Measurements from ENCODE around the gene ZNF528.

DNA sequence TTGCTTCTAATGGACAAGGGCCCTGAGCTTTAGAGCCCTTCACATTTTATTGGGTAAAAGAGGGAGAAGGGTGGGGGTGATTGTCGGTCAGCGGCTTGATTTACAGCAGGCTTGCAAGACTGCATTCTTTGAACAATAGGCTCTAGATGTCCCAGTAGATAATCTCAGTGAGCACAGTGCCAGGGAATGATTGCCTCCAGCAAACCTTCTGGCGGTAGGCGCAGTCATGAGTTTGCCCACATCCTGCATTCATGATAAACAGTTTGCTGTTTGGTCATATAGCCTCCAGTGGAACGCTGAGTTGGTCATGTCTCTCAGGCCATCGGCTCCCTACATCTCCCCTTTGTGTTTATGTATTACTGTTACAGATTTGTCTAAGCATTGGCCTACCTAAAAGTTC lies 12.6 kb downstream of the ZNF528 start:
- TF ChIP-seq EZH2 (optimal IDR thresholded peaks at IDR 0.05; ENCODE audit: low read depth, low read length) (no peak), EZH2phosphoT487 (IDR thresholded peaks at IDR 0.05; ENCODE audit: low read length) (no peak)
- TF ChIP-seq, protein P1, sequence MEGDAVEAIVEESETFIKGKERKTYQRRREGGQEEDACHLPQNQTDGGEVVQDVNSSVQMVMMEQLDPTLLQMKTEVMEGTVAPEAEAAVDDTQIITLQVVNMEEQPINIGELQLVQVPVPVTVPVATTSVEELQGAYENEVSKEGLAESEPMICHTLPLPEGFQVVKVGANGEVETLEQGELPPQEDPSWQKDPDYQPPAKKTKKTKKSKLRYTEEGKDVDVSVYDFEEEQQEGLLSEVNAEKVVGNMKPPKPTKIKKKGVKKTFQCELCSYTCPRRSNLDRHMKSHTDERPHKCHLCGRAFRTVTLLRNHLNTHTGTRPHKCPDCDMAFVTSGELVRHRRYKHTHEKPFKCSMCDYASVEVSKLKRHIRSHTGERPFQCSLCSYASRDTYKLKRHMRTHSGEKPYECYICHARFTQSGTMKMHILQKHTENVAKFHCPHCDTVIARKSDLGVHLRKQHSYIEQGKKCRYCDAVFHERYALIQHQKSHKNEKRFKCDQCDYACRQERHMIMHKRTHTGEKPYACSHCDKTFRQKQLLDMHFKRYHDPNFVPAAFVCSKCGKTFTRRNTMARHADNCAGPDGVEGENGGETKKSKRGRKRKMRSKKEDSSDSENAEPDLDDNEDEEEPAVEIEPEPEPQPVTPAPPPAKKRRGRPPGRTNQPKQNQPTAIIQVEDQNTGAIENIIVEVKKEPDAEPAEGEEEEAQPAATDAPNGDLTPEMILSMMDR (IDR thresholded peaks at IDR 0.05; ENCODE audit: low read length) = no peak
